ENCODE results near the gene LAPTM5.

The LAPTM5 gene

DNA sequence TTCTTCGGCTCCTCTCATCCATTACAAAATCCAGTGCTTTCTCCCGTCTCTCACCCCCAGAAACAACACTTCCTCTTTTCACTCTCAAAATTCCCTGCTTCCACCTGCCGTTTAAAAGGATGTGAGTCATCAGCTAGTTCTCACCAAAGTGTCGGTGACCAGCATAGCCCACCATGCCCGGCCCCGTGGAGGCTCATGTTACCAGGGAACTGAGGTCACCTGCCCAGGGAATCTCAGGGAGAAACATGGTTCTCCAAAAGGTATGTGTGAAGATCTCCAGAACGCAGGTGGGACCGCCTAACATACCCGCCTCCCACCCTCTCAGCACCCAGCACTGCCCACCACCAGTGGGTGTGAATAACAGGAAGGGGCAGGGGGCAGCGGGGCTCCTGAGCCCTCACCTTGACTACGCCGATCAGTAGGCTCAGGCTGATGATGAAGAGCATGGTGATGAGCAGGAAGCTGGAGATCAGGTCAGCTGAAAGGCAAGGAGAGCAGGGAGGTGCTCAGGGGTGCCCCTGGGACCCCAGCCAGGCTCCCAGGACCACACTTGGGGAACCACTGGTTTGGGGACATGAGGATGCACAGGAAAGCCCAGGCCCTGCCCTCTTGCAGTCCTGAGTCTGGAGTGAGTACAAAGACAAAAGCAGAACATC is 16.2 kb downstream of the LAPTM5 start:
- H3K4me3 ChIP-seq (ENCODE audit: low read depth, low read length) = no peak overlapping the region
- DNase-seq (ENCODE audit: low read depth) = no peak
- TF ChIP-seq, protein P1, sequence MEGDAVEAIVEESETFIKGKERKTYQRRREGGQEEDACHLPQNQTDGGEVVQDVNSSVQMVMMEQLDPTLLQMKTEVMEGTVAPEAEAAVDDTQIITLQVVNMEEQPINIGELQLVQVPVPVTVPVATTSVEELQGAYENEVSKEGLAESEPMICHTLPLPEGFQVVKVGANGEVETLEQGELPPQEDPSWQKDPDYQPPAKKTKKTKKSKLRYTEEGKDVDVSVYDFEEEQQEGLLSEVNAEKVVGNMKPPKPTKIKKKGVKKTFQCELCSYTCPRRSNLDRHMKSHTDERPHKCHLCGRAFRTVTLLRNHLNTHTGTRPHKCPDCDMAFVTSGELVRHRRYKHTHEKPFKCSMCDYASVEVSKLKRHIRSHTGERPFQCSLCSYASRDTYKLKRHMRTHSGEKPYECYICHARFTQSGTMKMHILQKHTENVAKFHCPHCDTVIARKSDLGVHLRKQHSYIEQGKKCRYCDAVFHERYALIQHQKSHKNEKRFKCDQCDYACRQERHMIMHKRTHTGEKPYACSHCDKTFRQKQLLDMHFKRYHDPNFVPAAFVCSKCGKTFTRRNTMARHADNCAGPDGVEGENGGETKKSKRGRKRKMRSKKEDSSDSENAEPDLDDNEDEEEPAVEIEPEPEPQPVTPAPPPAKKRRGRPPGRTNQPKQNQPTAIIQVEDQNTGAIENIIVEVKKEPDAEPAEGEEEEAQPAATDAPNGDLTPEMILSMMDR (IDR thresholded peaks at IDR 0.05; ENCODE audit: insufficient read depth, low read depth, low read length, missing control alignments) = no peak

DNA sequence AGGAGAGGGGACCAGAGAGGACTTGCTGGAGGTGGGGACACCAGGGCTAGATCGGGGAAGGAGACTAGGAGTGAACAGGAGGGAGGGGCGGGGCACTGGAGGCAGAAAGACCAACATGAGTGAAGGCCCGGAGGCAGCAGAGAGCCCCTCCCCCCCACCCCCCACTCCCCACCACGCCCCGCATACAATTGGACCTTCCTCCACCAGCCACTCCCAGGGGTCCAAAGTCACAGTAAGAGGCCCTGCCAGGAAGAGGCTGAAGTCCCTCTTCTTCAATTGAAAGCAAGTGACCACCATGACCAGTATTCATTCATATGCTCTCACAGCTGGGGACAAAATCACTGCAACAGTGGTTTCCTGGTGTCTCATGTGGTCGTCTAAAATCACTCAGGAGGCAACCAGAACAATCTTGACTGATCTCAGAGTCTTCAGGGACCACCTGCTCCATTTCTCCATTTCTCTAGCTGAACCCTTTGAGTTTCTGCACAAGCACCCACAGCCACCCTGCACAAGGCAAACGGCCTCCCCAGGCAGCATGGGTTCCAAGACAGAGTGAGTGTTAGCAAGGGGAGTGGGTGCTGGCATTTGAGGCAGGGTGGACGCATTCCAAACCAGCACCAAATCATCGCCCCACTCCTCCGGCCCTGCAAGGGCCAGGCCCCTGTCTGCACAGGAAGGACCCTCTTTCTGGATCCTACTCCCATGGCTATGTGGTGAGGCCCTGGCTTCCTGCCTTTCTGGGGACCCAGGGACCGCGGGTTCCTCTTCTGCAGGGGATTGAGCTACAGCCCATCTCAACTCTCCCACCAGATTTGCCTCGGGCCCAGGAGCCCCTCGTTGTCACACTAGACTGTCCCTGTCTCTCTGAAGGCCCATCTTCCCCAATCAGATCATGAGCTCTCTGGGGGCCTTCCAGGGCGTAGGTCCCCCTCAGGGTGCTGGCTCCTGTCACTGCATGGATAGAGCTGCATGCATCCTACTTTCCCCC is 17.0 kb downstream of the LAPTM5 start:
- DNase-seq (ENCODE audit: low read depth) = no peak
- TF ChIP-seq, protein P1 (IDR thresholded peaks at IDR 0.05; ENCODE audit: insufficient read depth, low read depth, low read length, missing control alignments) = no peak
- no peak overlapping the region for H3K4me3 ChIP-seq (ENCODE audit: low read depth, low read length)

DNA sequence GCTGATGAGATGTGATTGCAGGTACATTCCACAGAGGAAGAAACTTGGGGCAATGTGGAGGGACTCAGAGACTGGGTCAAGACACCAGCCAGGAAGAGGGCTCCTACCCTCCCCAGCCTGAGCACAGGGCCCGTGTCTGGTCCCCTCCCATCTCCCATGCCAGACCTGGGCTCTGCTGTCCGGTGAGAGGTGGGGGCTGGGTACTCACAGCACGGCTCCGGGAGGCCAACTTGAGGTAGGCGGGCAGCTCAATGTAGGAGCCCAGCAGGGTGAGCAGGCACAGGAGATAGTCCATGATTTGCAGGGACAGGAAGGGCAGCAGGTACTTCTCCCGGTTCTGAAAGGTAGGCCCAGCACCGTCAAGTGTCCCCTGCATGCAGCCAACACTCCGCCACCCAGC is 18.0 kb downstream of the LAPTM5 start:
- no peak for DNase-seq (ENCODE audit: low read depth)
- TF ChIP-seq, protein P1 (IDR thresholded peaks at IDR 0.05; ENCODE audit: insufficient read depth, low read depth, low read length, missing control alignments) = no peak
- no peak overlapping the region for H3K4me3 ChIP-seq (ENCODE audit: low read depth, low read length)

DNA sequence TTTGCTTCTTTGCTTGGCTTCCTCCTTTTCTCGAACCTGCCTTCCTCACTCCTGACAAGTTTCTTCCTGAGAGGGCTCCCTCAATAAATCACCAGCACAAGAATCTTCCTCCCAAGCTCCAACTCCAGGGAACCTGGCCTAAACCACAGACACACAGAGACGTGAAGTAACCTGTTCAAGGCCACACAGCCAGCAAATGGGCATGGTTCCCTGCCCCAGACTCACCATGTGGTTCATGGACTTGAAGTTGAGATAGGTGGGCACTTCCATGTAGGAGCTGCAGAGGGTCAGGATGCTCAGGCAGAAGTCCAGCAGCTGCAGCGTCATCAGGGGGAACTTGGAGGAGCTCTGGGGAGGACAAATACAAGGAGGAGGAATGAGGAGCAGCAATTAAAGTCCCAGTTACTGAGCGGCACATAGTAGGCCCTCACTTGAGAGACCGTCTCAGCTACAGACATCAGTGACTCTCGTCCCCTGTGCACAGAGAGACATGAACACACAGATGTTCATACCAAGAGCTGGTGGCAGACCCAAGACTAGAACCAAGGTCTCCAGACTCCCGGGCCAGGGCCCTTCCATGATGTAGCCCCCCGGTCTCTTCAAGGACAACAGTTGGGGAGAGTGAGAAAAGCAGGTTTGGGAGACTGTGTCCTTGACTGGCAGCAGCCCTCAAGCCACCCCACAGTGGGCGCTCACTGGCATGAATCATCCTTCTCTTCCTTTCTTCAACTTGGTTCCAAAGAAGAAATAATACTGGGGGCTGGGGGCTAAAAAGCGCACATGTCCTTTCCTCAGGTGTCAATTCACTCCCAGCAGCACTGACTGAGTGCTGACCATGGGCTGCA is 18.6 kb downstream of the LAPTM5 start:
- TF ChIP-seq, protein P1 (IDR thresholded peaks at IDR 0.05; ENCODE audit: insufficient read depth, low read depth, low read length, missing control alignments) = no peak
- no peak overlapping the region for H3K4me3 ChIP-seq (ENCODE audit: low read depth, low read length)
- DNase-seq (ENCODE audit: low read depth) = no peak

DNA sequence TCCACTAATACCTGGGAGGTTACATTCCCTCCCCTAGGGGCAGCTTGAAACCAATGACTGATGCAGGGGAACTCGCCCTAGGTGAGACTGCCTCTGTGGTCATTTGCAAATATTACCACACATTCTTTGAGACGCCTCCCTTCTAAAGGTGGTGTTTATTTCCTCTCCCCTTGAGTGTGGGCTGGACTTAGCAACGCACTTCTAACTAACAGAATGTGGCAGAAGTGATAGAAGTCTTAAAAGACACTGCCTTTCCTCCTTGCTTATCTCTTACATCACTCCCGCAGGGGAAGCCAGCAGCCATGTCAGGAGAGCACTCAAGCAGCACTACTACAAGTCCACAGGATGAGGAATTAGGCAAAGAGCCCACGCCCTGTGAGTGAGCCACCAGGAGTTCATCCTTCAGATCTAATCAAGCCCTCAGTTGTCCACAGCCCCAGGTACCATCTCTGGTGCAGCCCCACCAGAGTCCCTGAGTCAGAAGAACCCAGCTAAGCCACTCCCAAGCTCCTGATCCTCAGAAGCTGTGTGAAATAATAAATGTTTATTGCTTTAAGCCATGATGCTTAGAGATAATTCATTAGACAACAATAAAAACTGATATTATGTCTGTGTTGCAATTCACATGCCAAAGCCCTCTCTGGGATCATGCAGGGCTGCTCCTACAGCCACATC is 19.4 kb downstream of the LAPTM5 start:
- no peak for DNase-seq (ENCODE audit: low read depth)
- TF ChIP-seq, protein P1 (IDR thresholded peaks at IDR 0.05; ENCODE audit: insufficient read depth, low read depth, low read length, missing control alignments) = no peak
- no peak overlapping the region for H3K4me3 ChIP-seq (ENCODE audit: low read depth, low read length)

All from GM12865 (cell line).